GM21526 (cell line): ENCODE results near the gene MOSMO.
"Not testable (repeated sequence)": the region's sequence is repeated elsewhere in the genome, so short reads cannot be mapped to it uniquely, and the experiment has no call there.

ENCODE experiments used
- ATAC-seq: cut with Tn5 transposase; IDR thresholded peaks from one replicate; pipeline ENCODE4 v1.9.1; 2021; ENCODE audit warnings: moderate library complexity; ENCODE audit not compliant: unreplicated experiment, low FRiP score

Gene MOSMO

DNA sequence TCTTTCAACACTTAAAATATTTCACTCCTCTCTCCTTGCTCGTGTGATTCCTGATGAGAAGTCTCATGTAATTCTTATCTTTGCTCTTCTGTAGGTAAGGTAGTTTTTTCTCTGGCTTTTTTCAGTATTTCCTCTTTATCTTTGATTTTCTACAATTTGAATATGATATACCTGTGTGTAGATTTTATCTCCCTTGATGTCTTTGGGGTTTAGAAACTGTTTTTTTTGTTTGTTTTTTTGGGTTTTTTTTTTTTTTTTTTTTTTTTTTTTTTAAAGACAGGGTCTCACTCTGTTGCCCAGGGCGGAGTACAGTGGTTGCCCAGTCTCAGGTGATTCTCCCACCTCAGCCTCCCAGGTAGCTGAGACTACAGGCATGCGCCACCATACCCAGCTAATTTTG lies 26.6 kb downstream of the MOSMO start:
- no peak for ATAC-seq

DNA sequence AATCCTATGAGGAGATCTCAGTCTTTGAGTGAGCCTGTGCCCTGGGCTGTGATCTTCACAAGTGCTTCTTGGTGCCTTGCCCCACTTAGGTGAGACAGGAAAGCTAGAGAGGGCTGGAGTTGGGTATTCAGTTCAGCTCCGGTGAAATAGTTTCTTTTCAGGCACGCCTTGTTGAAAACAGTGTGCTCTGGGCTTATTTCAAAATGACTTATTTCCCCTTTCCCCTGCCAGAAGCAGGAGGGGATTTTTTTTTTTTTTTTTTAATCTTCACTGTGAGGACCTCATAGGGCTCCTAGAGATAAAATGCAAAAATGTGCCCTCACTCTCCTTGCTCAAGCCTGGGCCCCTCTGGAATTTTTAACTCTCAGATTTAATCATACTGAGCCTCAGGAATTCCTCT lies 27.2 kb downstream of the MOSMO start:
- no peak for ATAC-seq

DNA sequence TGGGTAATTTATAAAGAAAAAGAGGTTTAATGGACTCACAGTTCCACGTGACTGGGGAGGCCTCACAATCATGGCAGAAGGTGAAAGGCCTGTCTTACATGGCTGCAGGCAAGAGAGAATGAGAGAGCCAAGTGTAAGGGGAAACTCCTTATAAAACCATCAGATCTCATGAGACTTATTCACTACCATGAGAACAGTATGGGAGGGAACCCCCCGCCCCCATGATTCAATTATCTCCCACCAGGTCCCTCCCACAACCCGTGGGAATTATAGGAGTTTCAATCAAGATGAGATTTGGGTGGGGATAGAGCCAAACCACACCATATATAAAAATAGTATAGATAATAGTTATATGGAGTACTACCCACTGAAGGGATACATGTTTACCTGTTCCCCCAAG lies 36.0 kb downstream of the MOSMO start:
- ATAC-seq: not testable (repeated sequence)

DNA sequence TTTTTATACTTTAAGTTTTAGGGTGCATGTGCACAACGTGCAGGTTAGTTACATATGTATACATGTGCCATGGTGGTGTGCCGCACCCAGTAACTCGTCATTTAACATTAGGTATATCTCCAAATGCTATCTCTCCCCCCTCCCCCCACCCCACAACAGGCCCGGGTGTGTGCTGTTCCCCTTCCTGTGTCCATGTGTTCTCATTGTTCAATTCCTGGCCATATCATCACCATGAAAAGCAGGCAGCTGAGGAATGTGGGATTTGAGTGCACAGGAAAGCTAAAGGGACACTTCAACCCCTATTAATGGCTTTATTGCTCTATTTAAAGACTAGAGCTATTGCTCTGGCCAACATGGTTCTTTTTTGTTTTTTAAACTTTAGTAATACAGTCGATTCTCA lies 38.0 kb downstream of the MOSMO start:
- not testable (repeated sequence) for ATAC-seq

DNA sequence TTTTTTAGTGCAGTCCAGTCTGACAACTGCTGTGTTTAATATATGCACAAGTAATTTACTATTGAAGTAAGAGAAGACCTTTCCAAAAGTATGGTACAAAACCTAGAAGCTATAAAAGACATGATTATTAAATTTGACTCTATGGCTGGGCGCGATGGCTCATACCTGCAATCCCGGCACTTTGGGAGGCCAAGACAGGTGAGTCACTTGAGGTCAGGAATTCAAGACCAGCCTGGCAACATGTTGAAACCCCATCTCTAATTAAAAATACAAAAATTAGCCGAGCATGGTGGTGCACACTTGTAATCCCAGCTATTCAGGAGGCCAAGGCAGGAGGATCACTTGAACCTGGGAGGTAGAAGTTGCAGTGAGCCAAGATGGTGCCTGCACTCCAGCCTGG lies 43.1 kb downstream of the MOSMO start:
- no peak for ATAC-seq

DNA sequence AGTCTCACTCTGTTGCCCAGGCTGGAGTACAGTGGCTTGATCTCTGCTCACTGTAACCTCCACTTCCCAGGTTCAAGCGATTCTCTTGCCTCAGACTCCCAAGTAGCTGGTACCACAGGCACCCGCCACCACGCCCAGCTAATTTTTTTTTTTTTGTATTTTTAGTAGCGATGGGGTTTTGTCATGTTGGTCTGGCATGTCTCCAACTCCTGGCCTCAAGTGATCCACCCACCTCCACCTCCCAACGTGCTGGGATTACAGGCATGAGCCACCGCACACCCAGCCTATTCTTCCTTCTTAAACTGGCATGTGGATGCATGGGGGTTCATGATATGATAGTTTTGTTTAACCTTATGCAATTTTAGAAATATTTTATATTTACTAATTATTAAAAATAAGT lies 45.1 kb downstream of the MOSMO start:
- ATAC-seq: no peak

DNA sequence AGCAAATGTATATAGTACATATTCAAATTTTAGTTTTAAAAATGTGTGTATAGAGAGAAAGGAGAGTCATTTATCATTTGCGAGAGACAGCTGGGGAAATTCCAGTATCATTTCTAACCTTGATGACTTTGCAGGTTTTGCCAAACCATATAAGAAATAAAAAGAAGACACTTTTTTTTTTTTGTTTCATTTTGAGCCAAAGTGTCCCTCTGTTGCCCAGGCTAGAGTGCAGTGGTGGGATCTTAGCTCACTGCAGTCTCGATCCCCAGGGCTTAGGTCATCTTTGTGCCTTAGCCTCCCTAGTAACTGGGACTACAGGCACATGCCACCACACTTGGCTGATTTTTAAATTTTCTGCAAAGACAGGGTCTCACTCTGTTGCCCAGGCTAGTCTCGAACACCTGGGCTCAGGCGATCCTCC lies 46.0 kb downstream of the MOSMO start:
- no peak for ATAC-seq

DNA sequence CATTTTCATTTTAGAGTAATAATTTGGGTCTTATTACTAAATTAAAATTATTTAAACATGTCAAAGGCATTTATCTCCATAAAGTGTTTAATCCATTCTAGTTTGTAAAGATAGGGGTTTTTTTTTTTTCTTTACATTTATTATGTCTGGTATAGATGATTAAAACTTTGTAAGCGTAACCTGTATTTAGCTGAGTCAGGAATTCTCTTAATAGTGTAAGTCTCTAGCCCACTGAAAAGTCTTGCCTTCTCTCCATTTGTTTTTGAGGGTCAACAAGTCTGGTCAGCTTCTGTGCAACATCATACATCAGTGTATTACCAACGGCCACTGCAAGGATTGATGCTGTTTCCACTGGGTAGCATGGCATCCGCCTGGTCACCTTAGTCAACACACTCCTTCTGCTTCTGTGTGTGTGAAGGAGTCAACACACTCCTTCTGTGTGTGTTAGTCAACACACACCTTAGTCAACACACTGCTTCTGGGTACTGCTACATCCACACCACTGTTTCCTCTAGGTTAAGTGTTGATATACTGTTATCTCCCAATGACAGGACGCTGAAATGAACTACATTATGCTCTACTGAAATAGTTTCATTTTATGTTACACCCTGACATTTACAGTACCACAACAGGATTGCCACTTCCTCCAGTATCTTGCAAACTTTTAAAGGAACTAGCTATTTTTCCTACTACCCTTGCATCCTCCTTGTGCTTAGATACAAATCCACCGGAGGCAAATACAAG lies 47.1 kb downstream of the MOSMO start:
- ATAC-seq: no peak

DNA sequence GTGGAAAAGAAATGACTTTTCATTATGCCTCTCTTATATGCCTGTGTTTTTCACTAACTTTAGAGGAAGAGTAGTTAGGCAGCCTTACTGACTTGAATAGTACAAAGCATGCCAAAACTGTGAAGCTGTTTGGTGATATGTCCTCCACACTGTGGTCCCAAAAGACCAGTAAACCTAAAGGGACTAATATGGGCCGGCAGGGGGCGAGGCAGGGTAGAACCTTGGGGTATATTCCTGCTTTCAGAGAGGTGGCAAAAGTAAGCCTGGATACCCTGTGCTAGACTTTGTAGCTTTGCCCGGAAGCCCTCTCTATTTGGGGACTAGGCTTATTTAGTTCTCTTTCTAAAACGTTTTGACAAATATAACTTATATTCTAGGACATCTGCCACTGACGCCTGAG lies 48.0 kb downstream of the MOSMO start:
- ATAC-seq: no peak

DNA sequence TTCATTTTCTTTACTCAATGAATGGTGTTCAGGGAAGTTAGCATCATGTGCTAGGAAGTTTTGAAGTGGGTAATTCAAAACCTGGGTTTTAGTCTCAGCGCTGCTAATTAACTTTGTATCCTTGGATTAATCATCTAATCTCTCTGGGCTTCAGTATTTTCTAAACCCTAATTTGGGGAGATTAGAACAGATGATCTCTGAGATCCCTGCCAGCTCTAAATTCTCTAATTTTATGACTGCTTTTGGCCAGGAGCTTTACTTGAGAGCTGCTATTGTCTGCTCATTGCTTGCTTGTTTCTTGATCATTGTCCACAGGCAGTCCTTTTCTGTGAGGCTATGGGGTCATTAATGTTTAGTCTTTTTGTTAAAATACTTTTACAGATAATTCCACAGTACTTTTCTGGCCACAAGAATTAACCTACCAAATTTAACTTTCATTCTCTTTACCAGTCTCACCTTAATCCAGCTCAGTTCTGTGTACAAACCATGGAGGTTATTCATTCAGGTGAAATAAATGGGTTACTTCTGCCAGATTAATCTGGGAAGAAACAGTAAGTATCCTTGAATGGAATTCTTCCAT lies 56.1 kb downstream of the MOSMO start:
- no peak for ATAC-seq

DNA sequence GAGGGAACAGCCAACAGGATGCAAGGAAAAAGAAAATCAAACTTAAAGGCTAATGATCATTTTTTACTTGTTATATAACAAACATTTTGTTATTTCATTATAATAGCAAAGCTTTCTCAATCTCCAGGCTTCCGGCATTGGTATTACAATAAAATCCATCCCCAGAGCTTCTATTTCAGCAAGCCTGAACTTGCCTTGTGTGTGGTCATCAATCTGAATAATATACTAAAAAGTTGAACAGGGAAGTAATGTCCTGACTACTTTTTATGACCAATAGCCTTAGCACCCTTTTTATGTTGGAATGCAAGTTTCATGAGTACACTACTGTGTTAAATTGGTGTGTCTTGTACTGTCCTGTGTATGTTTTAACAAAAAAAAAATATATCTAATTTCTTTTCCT lies 57.3 kb downstream of the MOSMO start:
- ATAC-seq: no peak

DNA sequence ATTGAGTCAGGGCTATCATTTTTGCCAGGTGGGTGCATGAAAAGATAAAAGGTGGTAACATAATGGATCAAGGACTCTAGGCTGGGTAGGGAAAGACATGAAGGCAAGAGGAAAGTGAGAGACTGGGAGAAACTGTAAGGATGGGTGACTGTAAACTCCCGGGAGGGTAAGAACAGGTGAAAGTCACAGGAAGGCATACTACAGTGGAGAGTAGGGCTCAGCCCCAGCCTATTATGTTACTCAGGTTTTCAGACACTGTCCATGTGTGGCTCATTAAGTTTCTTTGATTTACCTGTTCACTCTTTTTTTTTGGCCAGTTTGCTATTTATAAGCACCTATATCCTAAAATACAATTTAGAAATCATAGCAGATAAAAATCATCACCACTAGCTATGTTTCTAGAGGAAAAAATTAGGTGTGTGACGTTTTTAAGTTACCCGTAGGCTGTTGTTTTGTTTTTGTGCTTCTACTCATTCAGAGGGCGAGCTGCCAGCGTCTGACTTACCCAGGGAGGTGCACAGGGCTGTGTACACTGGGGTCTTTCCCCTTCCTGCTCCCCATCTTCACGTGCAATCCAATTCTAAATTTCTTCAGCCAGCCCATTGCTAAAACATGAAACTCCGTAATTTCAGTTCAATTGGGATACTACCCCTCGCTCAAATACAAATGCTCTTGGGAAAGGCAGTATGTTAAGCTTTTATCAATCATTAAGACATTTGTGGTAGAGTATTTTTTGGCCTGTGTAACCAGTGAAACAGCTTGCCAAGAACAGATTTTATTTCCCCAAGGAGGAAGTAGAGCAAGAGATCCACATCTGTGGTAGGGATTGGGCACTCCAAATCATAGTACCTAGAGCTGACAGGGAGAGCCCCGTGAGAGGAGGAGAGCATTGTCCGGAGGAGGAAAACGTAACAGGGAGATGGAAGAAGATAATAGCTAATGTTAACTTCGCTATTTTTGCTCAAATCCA lies 62.7 kb downstream of the MOSMO start:
- no peak for ATAC-seq

DNA sequence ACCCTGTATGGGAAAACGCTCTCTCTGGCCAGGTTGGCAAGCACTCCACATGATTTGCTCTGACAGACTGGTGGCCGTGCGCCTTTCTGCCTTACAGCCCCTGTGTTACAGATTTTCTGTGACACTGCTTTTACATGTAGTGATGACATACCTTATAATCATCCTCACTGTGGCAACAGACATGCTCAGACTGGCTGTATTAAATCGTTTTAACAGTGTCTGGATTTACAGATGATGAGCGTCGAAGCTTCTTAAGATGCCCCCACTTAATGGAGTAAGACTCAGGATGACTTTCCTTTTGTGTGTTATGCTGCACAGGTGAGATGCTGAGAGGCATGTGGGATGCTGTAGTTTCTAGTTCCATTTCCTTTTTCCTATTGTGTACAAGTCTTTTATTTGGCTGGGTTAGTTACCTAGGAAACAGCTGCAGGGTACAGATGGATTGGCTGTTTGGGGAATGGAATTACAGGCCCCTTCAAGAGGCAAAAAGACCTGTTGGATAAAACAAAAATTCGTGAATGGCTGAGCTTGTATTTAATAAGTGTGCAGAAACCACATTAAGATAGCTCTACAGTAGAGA lies 63.5 kb downstream of the MOSMO start:
- no peak for ATAC-seq

DNA sequence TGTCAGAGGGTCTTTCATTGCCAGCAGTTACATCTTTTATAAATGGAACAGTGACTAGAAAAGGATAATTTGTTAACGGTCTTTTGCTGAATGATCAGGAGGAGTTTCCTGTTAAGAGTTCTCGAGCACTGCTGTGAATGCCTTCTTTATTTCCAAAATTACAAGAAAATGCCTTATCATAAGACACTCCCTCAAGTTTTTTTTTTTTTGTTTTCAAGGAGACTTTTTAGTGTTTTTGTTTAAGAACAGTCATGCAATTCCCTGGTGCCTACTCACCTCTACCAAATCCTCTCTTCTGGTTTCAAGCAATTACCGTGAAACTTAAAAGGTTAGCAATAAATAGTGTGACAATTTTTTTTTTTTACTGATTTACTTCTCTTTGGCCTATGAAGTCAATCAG lies 65.4 kb downstream of the MOSMO start:
- no peak for ATAC-seq

DNA sequence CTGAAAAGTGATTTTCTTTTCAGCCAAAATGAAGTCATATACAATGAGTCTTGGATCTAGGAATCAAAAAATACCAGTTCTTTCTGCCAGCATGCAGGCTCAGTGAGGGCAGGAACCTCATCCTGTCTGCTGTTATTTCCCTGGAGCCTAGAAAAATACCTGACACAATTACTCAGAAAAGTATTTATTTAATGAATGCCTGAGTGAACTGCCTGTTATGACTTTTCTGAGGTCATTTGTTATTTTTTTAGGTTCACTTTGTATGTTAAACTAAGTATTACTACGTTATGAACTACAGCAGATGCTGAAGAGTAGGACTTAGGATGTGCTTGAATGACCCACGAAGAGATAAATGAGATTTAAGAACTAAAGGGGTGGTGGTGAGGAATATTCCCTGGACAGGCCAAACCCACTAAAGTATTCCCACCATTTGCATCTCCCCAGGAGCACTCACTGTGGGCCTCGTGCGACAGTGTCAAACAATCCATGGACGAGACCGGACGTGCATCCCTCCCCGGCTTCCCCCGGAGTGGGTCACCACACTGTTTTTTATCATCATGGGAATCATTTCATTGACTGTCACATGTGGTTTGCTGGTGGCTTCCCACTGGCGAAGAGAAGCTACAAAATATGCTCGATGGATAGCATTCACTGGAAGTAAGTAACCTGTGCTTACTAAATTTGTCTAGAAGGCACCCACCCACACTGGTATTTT lies 67.3 kb downstream of the MOSMO start:
- ATAC-seq: no peak

DNA sequence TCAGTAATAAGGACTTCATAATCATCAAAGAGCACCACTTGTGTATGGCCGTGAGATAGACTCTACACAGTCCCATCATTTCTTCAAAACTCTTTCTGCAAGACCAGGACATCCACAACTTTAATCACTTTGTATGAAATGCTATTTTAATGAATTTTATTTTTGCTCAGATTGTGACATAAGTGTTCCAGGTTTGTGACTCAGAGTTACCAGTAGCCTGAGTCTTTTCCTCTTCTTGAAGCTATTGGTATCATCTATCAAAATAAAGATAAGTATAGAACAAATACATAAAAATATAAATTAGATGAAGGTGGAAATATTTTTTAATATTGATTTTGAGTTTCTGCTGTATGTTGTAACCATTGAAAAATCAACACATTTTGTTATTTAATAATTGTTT lies 67.9 kb downstream of the MOSMO start:
- no peak for ATAC-seq

DNA sequence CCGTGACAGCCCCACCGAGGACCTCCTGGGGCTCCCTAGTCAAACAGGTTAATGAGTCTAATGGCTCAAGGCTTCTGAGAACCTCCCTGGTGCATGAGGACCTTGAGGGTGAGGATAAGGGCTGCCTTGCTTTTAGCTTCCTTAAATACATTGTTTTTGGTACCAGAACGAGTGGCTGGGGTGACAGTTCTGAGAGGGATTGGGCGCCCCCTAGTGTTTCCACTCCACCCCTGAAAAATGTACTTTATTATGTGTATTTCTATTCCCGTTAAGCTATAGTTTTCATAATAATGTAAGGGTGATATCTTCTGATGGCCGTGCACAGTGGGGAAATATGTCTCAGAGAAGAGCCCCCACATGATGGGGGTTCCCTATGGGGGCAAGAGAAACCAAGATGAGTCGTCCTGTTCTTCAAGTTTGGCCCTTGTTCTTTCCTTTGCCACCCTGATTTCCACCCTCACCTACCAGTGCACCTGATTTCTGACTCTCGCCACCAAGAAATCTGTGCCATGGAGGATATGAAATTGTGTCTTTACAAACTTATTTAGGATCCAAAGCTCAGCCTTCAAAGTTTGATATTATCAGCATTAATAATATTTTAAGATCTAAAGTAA lies 69.9 kb downstream of the MOSMO start:
- ATAC-seq: no peak

DNA sequence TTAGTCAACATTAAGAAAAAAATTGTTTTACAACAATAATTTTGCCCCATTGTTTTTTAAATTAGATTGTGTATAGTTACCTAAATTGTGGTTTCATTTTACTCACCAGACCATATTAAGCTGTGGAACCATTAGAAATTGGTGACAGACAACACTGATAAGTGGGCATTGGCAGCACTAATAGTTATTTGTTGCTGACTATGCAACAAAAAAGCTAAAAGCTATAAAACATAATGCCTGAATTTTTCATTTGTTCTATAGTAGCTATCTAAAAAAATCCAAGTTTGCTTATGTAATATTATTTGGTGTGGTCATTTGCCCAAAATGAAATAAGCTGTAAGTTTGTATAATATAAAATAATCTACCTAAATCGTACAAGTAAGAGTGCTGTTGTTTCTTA lies 70.7 kb downstream of the MOSMO start:
- no peak for ATAC-seq

DNA sequence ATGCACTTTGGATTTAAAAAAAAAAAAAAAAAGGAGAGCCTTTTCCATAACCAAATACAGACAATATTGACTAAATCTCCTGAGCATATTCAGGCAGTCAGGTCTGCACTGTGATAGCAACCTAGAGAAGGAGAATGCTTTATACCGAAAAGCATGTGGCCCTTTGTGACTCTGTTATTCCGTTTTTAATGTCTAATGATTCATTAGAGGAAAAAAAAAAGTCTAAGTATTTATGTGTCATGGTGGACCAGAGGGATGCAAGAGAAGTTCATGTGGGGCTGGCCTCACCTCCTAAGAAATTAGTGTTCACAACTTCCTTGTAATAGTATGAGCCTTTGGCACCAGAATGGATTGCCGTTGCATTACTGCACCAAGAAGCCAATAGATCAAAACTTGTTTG lies 73.1 kb downstream of the MOSMO start:
- no peak for ATAC-seq

DNA sequence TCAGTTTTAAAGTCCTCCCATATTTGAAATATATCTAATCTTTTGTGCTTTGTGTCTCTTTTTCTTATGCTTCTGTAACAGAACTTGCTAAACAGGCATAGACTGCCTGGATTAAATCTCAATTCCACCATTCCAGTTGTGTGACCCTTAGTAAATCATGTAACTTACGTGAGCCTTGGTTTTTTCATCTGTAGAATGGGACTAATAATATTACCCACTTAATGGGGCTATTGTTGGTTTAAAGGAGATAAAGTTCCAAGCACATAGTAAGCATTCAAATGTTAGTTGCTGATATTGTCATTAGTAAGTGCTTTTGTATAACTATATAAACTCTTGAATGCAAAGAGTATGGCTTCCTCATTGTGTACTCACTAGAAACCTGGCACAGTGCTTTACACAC lies 78.5 kb downstream of the MOSMO start:
- ATAC-seq: no peak
